ENCODE results near the gene CDH1.

Gene CDH1

DNA sequence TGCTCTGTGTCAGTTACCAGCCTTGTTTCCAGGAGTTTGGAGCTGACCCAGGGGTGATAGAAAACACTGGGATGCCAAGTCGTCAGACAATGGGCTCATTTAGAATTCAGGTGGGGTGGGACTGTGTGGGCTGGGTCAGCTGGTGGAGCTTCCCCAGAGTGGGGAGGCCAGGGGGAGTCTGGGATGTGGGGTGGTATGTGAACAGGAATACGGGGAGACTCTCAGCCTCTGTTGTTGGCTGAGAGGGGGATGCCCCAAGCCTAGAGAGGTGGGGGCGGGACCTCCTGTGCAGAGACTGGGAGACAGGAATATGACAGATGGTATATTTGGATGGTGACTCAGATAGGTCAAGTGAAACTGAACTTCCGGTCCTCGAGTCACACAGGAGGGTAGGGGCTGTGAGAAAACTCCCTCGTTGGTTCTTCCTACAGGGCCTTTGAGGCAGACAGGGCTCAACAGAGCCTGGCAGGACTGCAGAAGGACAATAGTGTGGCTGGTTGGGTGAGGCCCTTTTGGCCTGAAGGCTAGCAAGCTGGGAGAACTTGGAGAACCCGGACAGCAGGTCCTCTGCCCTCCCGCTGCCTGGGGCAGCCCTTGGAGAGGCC, 23.7 kb downstream of the CDH1 start:
- H3K27ac Mint-ChIP-seq: peak overlapping the region; percentile 78
- H3K9me3 Mint-ChIP-seq: no peaks in the 10 kb centered on the region
- H3K27me3 Mint-ChIP-seq: peaks cover 12 to 16% of the 10 kb centered on the region in 2 donors
- no peak overlapping the region for H3K4me3 Mint-ChIP-seq
- no peaks in the 10 kb centered on the region for H3K36me3 Mint-ChIP-seq
- peaks cover 24 to 44% of the 10 kb centered on the region in 2 donors for H3K4me1 Mint-ChIP-seq
- peak; percentile 49 to 52 for ATAC-seq (replicated peaks)
- peak; percentile 47 for DNase-seq

GRCh38 chr16:68762996-68763756, 26.1 kb downstream of the CDH1 start:
- peak overlapping the region; percentile 59 for H3K27ac Mint-ChIP-seq
- H3K4me1 Mint-ChIP-seq: peaks cover 17 to 22% of the 10 kb centered on the region in 2 donors
- no peak overlapping the region for H3K4me3 Mint-ChIP-seq
- DNase-seq (no peak), ATAC-seq (replicated peaks) (no peak)
- peaks cover 12 to 16% of the 10 kb centered on the region in 2 donors for H3K27me3 Mint-ChIP-seq
- no peaks in the 10 kb centered on the region for H3K36me3 Mint-ChIP-seq
- H3K9me3 Mint-ChIP-seq: no peaks in the 10 kb centered on the region

GRCh38 chr16:68764862-68765261, 27.8 kb downstream of the CDH1 start:
- no peak for DNase-seq
- Mint-ChIP-seq H3K4me1 (peaks cover 16 to 17% of the 10 kb centered on the region in 2 donors), H3K9me3 (no peaks in the 10 kb centered on the region), H3K36me3 (no peaks in the 10 kb centered on the region), H3K27ac (no peak overlapping the region), H3K4me3 (no peak overlapping the region), H3K27me3 (peaks cover 12 to 22% of the 10 kb centered on the region in 2 donors)
- no peak for ATAC-seq (replicated peaks)

- Mint-ChIP-seq H3K9me3 (no peaks in the 10 kb centered on the region), H3K36me3 (no peaks in the 10 kb centered on the region), H3K27me3 (peaks cover 11 to 16% of the 10 kb centered on the region in 2 donors), H3K27ac (no peak overlapping the region), H3K4me3 (no peak overlapping the region), H3K4me1 (peaks cover 0 to 6% of the 10 kb centered on the region in 2 donors)
- ATAC-seq (replicated peaks) (no peak), DNase-seq (no peak)
Measured at GRCh38 chr16:68767581-68767980, 30.5 kb downstream of the CDH1 start.

DNA sequence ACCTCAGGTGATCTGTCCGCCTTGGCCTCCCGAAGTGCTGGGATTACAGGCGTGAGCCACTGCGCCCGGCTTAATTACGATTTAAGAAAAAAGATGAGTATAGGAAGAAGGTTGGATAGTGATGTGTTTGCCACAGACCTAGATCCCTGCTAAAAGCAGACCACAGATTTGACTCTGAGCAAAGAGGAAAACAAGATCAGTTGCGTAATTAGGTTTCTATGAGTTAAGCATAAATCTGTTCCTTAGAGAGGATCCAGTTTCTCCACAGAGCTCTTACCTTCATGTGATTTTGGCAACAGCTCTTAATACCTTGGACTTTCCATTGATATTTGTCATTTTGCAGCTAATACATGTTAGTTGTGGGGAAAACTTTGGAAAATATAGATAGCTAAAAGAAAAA, 31.1 kb downstream of the CDH1 start:
- Mint-ChIP-seq H3K4me1 (peaks cover 0 to 4% of the 10 kb centered on the region in 2 donors), H3K27me3 (peaks cover 11 to 13% of the 10 kb centered on the region in 2 donors), H3K27ac (no peak overlapping the region), H3K4me3 (no peak overlapping the region), H3K36me3 (no peaks in the 10 kb centered on the region), H3K9me3 (no peaks in the 10 kb centered on the region)
- DNase-seq (no peak), ATAC-seq (replicated peaks) (no peak)

GRCh38 chr16:68768771-68769170, 31.7 kb downstream of the CDH1 start:
- Mint-ChIP-seq H3K36me3 (no peaks in the 10 kb centered on the region), H3K9me3 (no peaks in the 10 kb centered on the region), H3K27ac (no peak overlapping the region), H3K4me3 (no peak overlapping the region), H3K4me1 (peaks cover 0 to 2% of the 10 kb centered on the region in 2 donors), H3K27me3 (peaks cover 9 to 11% of the 10 kb centered on the region in 2 donors)
- no peak for ATAC-seq (replicated peaks)
- DNase-seq: no peak

DNA sequence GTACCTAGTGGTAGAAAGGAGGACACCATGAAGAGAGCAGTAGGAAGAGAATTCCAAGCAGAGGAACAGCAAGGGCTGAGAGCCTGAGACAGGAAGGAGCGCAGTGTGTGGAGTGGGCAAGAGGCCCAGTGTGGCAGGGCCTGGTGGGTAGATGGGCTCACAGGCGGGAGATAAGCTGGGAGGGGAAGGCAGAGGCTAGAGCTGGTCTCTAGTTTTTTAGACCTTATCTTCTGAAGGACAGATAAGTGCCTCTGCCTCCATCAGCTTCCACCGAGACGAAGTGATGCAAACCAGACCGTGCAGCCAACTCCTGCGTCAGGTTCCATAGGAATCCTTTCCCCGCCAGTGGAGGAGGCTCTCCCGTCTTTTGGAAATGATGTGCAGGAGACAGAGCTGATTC, 33.6 kb downstream of the CDH1 start:
- no peak for ATAC-seq (replicated peaks)
- no peak overlapping the region for H3K27ac Mint-ChIP-seq

DNA sequence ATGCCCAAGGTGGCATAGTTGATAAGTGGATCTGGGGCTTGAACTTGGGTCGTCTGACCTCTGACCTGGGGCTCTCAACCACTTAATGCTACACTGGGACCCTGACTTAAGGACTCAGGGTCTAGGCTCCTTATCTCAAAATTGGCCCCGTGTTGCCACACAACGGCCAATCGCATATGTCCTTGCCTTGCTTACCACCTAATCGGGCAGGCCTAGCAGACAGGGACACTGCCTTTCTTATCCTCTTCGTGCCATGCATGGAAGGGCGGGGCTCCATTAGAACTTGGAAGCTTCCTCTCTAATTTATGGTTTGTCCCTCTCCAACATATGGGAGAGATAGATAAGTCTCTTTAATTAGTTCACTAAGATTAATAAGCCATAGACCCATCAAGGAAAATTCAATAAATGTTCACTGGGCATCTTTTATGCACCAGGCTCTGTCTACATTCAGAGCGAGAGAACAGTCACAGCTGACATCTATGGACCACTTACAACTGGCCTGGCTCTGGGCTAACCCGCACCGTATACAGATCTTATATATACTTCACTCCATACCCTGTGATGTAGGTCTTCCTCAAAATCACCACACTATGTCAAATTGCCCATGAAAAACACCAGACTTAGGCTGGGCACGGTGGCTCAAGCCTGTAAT, 35.1 kb downstream of the CDH1 start:
- H3K36me3 Mint-ChIP-seq: no peaks in the 10 kb centered on the region
- no peak overlapping the region for H3K4me3 Mint-ChIP-seq
- H3K4me1 Mint-ChIP-seq: no peaks in the 10 kb centered on the region
- H3K27ac Mint-ChIP-seq: no peak overlapping the region
- DNase-seq: no peak
- peaks cover 6 to 8% of the 10 kb centered on the region in 2 donors for H3K27me3 Mint-ChIP-seq
- no peak for ATAC-seq (replicated peaks)
- no peaks in the 10 kb centered on the region for H3K9me3 Mint-ChIP-seq

More for the DNA sequence above, 33.6 kb downstream of the CDH1 start:
- Mint-ChIP-seq H3K4me3 (no peak overlapping the region), H3K9me3 (no peaks in the 10 kb centered on the region), H3K36me3 (no peaks in the 10 kb centered on the region), H3K4me1 (no peaks in the 10 kb centered on the region), H3K27me3 (peaks cover 6 to 8% of the 10 kb centered on the region in 2 donors)
- DNase-seq: no peak

DNA sequence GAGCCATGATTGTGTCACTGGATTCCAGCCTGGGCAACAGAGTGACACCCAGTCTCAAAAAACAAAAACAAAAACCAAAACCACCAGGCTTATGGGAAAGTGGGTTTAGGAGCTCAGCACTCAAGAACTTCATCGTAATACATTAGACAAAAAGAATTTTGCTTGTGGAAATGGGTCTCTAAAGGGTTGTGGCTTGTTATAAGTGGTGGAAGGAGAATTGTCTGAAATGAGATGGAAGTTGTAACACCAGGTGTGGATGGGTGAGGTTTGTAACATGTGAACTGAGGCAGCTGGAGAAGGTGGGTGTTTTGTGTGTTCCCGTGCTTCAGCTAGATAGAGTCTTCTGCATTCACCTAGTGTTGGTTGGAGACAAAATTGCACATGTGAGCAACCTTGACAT, 35.8 kb downstream of the CDH1 start:
- H3K9me3 Mint-ChIP-seq: no peaks in the 10 kb centered on the region
- ATAC-seq (replicated peaks) (no peak), DNase-seq (no peak)
- H3K4me3 Mint-ChIP-seq: no peak overlapping the region
- peaks cover 6 to 8% of the 10 kb centered on the region in 2 donors for H3K27me3 Mint-ChIP-seq
- H3K36me3 Mint-ChIP-seq: no peaks in the 10 kb centered on the region
- H3K4me1 Mint-ChIP-seq: no peaks in the 10 kb centered on the region
- H3K27ac Mint-ChIP-seq: no peak overlapping the region

DNA sequence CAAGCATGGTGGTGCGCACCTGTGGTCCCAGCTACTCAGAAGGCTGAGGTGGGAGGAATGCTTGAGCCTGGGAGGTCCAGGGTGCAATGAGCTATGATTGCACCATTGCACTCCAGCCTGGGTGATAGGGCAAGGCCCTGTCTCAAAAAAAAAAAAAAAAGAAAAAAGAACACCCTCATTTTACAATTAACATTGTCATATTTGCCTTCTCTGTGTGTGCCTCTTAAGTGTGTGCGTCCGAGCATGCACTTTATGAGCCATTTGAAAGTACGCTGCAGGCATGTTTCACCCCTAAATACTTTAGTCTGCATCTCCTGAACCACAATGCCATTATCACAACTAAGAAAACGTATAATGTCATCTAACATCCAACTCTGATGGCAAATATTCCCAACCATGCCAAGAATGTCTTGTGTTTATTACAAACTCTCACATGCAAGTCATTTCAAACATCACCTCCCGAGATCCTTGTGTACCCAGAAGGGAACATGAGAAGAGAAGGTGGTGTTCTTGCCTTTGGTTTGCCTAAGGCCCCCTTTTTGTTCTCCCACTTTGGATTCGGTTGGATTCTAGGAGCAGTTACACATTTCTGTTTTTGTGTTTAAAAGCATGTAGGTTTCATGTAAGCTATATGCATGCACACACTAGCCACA, 38.0 kb downstream of the CDH1 start:
- H3K9me3 Mint-ChIP-seq: no peaks in the 10 kb centered on the region
- no peak for ATAC-seq (replicated peaks)
- no peak overlapping the region for H3K27ac Mint-ChIP-seq
- no peak overlapping the region for H3K4me3 Mint-ChIP-seq
- peaks cover 0 to 2% of the 10 kb centered on the region in 2 donors for H3K4me1 Mint-ChIP-seq
- DNase-seq: no peak
- H3K36me3 Mint-ChIP-seq: no peaks in the 10 kb centered on the region
- peaks cover 0 to 6% of the 10 kb centered on the region in 2 donors for H3K27me3 Mint-ChIP-seq

GRCh38 chr16:68776821-68777485, 39.9 kb downstream of the CDH1 start:
- Mint-ChIP-seq H3K27ac (no peak overlapping the region), H3K9me3 (no peaks in the 10 kb centered on the region), H3K4me3 (no peak overlapping the region), H3K27me3 (peaks cover 0 to 4% of the 10 kb centered on the region in 2 donors), H3K4me1 (peaks cover 2 to 3% of the 10 kb centered on the region in 2 donors), H3K36me3 (no peaks in the 10 kb centered on the region)
- no peak for DNase-seq
- peak; percentile 20 to 42 for ATAC-seq (replicated peaks)

- Mint-ChIP-seq H3K4me1 (peaks cover 5 to 13% of the 10 kb centered on the region in 2 donors), H3K4me3 (no peak overlapping the region), H3K36me3 (no peaks in the 10 kb centered on the region), H3K27me3 (peaks cover 0 to 4% of the 10 kb centered on the region in 2 donors), H3K27ac (no peak overlapping the region), H3K9me3 (no peaks in the 10 kb centered on the region)
- ATAC-seq (replicated peaks) (no peak), DNase-seq (no peak)
Measured at GRCh38 chr16:68778551-68779231, 41.6 kb downstream of the CDH1 start.

DNA sequence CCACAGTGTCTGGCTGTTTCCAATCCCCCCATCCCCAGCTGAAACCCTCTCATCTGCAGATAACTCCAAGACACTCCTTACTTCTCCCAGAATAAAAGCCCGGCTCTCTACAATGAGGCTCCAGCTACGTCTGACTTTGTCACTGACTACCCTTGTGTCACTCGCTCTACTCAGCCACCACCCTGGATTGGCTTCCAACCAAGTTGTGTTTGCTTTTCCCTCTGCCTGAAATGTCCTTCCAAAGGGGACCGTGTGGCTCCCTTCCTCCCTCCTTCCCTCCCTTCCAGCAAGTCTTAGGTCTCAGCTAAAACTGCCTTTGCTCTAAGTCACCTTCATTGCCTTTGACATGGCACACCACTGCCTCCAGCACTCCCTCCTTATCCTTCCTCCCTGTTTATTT, 42.8 kb downstream of the CDH1 start:
- Mint-ChIP-seq H3K4me1 (peaks cover 5 to 13% of the 10 kb centered on the region in 2 donors), H3K9me3 (no peaks in the 10 kb centered on the region), H3K4me3 (no peak overlapping the region), H3K27ac (no peak overlapping the region), H3K36me3 (no peaks in the 10 kb centered on the region), H3K27me3 (peaks cover 0 to 4% of the 10 kb centered on the region in 2 donors)
- DNase-seq: no peak
- no peak for ATAC-seq (replicated peaks)

Data from stimulated activated naive B cell treated with anti-CD40 and anti-IgM and Interleukin-4, amounts not matched to agents 10 μg/mL and 1 μg/mL and 100 μg/mL, for 72 hours (primary cell).